CD4-positive, alpha-beta memory T cell (primary cell): ENCODE measurements around the gene FUCA1. TPM values are rescaled to one million over a fixed set of nuclear protein-coding genes. Genes with fewer than 3 reads are reported as not detected.
"Not testable (repeated sequence)": the region's sequence is repeated elsewhere in the genome, so short reads cannot be mapped to it uniquely, and the experiment has no call there.

Source experiments
- CTCF ChIA-PET: fragments of 350-600 bp; sonication (Branson Sonifier 250); formaldehyde crosslinking; loops from one replicate; lab custom pipeline; 2021; ENCODE audit warnings: inconsistent platforms; ENCODE audit not compliant: partially characterized antibody; lab: Charles Lee
- POLR2A ChIA-PET: fragments of 350-600 bp; sonication (Branson Sonifier 250); formaldehyde crosslinking; loops from one replicate; lab custom pipeline; 2021; ENCODE audit not compliant: partially characterized antibody; lab: Charles Lee
- DNase-seq, 5 donors: peaks; one replicate each; pipeline versions ENCODE4 v3.0.0 to v3.0.0-alpha.2; 2020 to 2022; ENCODE audit warnings: mixed read lengths in 1 of 5
- H3K27ac ChIP-seq: one replicate; pipeline ENCODE4 v1.7.0; 2013; ENCODE audit warnings: low read depth, low read length
- H3K27me3 ChIP-seq: 2 replicates; pipeline ENCODE4 v1.7.0; 2013; ENCODE audit warnings: mild to moderate bottlenecking, low read length, moderate library complexity; ENCODE audit not compliant: insufficient read depth
- H3K36me3 ChIP-seq: 2 replicates; pipeline ENCODE4 v1.7.0; 2013; ENCODE audit warnings: mild to moderate bottlenecking, low read length, moderate library complexity; ENCODE audit not compliant: insufficient read depth
- H3K4me1 ChIP-seq: 2 replicates; pipeline ENCODE4 v1.7.0; 2013; ENCODE audit warnings: mild to moderate bottlenecking, low read length, moderate library complexity; ENCODE audit not compliant: insufficient read depth
- H3K4me3 ChIP-seq, 2 donors: one replicate each; pipeline ENCODE4 v1.7.0; 2013; ENCODE audit warnings: low read length in 2 of 2, mild to moderate bottlenecking in 1 of 2
- H3K9me3 ChIP-seq, 2 donors: one replicate each; pipeline ENCODE4 v1.7.0; 2013; ENCODE audit warnings: low read length in 2 of 2, control low read depth in 1 of 2; ENCODE audit not compliant: control insufficient read depth in 1 of 2
- H3K27ac Mint-ChIP-seq, 7 donors: one replicate each; pipeline ENCODE4 v1.8.0; 2020 to 2021; ENCODE audit warnings: mixed read lengths in 7 of 7, mild to moderate bottlenecking in 6 of 7, inconsistent platforms in 3 of 7, moderate library complexity in 3 of 7
- H3K27me3 Mint-ChIP-seq, 2 donors: one replicate each; pipeline ENCODE4 v1.8.0; 2020 to 2021; ENCODE audit warnings: mixed read lengths in 2 of 2
- H3K36me3 Mint-ChIP-seq, 2 donors: one replicate each; pipeline ENCODE4 v1.8.0; 2020 to 2021; ENCODE audit warnings: mixed read lengths in 2 of 2, inconsistent platforms in 1 of 2, mild to moderate bottlenecking in 1 of 2
- H3K4me1 Mint-ChIP-seq, 4 donors: one replicate each; pipeline ENCODE4 v1.8.0; 2020 to 2021; ENCODE audit warnings: mixed read lengths in 4 of 4, mild to moderate bottlenecking in 1 of 4
- H3K4me3 Mint-ChIP-seq, 8 donors: one replicate each; pipeline ENCODE4 v1.8.0; 2020 to 2021; ENCODE audit warnings: mixed read lengths in 8 of 8, mild to moderate bottlenecking in 7 of 8, moderate library complexity in 6 of 8, inconsistent platforms in 3 of 8
- H3K9me3 Mint-ChIP-seq, 8 donors: one replicate each; pipeline ENCODE4 v1.8.0; 2020 to 2021; ENCODE audit warnings: mixed read lengths in 8 of 8, mild to moderate bottlenecking in 5 of 8, inconsistent platforms in 3 of 8, moderate library complexity in 1 of 8
- intact Hi-C: fragments of 100-400 bp; cut with micrococcal nuclease; formaldehyde crosslinking; loops from one replicate; pipeline ENCODE4 v1.15.1; 2023
- polyA plus RNA-seq, 2 donors: library from polyadenylated mRNA; unstranded; fragments of 300-500 nt; fragmentation: Illumina TruSeq; gene quantifications; one replicate each; pipeline ENCODE4 v1.2.3, GENCODE V29; 2021
- total RNA-seq, 2 experiments: library from RNA; stranded (reverse); gene quantifications; one replicate each; pipeline ENCODE4 v1.2.3, GENCODE V29; 2021

Gene FUCA1
- total and polyA plus RNA-seq, 4 experiments from 2014 or later, result 15.8 to 35.0 (median 25.0) TPM

GRCh38 chr1:23847482-23848095, 20.5 kb downstream of the FUCA1 start:
- H3K9me3 ChIP-seq, H3K4me1 Mint-ChIP-seq, H3K27me3 Mint-ChIP-seq, H3K4me3 Mint-ChIP-seq, CTCF ChIA-PET, POLR2A ChIA-PET, H3K4me3 ChIP-seq, H3K27me3 ChIP-seq, DNase-seq, H3K36me3 ChIP-seq, intact Hi-C loops, H3K27ac Mint-ChIP-seq, H3K27ac ChIP-seq, H3K4me1 ChIP-seq: not testable (repeated sequence)
- H3K36me3 Mint-ChIP-seq, result peaks cover 43 to 45% of the 10 kb centered on the region in 2 donors
- H3K9me3 Mint-ChIP-seq, result peaks cover 0 to 13% (median 0%) of the 10 kb centered on the region in 8 donors

- H3K27ac Mint-ChIP-seq, result peak overlapping the region in 1 of 7 donors; percentile 3
- ChIA-PET CTCF (no interaction called here), POLR2A (no interaction called here)
- H3K9me3 Mint-ChIP-seq, result peaks cover 0 to 13% (median 0%) of the 10 kb centered on the region in 8 donors
- peaks cover 39 to 40% of the 10 kb centered on the region in 2 donors for H3K36me3 Mint-ChIP-seq
- Histone ChIP-seq H3K27me3 (no peaks in the 10 kb centered on the region), H3K9me3 (no peaks in the 10 kb centered on the region), H3K4me3 (no peak overlapping the region), H3K4me1 (no peaks in the 10 kb centered on the region), H3K27ac (no peak overlapping the region), H3K36me3 (peaks cover 8% of the 10 kb centered on the region)
- DNase-seq, result no peak
- no peaks in the 10 kb centered on the region for H3K4me1 Mint-ChIP-seq
- no peaks in the 10 kb centered on the region for H3K27me3 Mint-ChIP-seq
- intact Hi-C loops, result no loop called here
- H3K4me3 Mint-ChIP-seq, result no peak overlapping the region
Observed at GRCh38 chr1:23845163-23845562, 22.9 kb downstream of the FUCA1 start.

GRCh38 chr1:23843644-23844043, 24.4 kb downstream of the FUCA1 start:
- no peak for DNase-seq
- no peak overlapping the region for H3K27ac Mint-ChIP-seq
- ChIA-PET POLR2A (no interaction called here), CTCF (interaction anchor here (1.6 kb wide), 1 partner anchor 33 kb away, joined by 4 read pairs; no protein-coding TSS in a partner anchor)
- Histone ChIP-seq H3K36me3 (peaks cover 8% of the 10 kb centered on the region), H3K4me3 (no peak overlapping the region), H3K4me1 (no peaks in the 10 kb centered on the region), H3K27me3 (no peaks in the 10 kb centered on the region), H3K27ac (no peak overlapping the region), H3K9me3 (no peaks in the 10 kb centered on the region)
- peaks cover 33% of the 10 kb centered on the region in 2 donors for H3K36me3 Mint-ChIP-seq
- peaks cover 0 to 13% (median 0%) of the 10 kb centered on the region in 8 donors for H3K9me3 Mint-ChIP-seq
- H3K27me3 Mint-ChIP-seq, result peaks cover 0 to under 1% of the 10 kb centered on the region in 2 donors
- H3K4me3 Mint-ChIP-seq, result no peak overlapping the region
- peaks cover 0 to 1% (median under 1%) of the 10 kb centered on the region in 4 donors for H3K4me1 Mint-ChIP-seq
- intact Hi-C loops, result no loop called here

GRCh38 chr1:23838401-23838866, 29.7 kb downstream of the FUCA1 start:
- peak overlapping the region in 4 of 7 donors; percentile 26 to 65 (median 47) for H3K27ac Mint-ChIP-seq
- H3K4me1 Mint-ChIP-seq, result peaks cover 5 to 14% (median 11%) of the 10 kb centered on the region in 4 donors
- no peaks in the 10 kb centered on the region for H3K9me3 Mint-ChIP-seq
- H3K4me3 ChIP-seq, result peak overlapping the region in 1 of 2 donors; percentile 49
- intact Hi-C loops, result loop anchor here (1.0 kb wide), 2 partner anchors 30 to 38 kb away; partner anchors contain the start of genes FUCA1 and GALE
- no peaks in the 10 kb centered on the region for H3K27me3 ChIP-seq
- no peaks in the 10 kb centered on the region for H3K9me3 ChIP-seq
- H3K4me1 ChIP-seq, result peaks cover 8% of the 10 kb centered on the region
- no peaks in the 10 kb centered on the region for H3K36me3 Mint-ChIP-seq
- H3K27ac ChIP-seq, result no peak overlapping the region
- H3K27me3 Mint-ChIP-seq, result peaks cover 5 to 12% of the 10 kb centered on the region in 2 donors
- H3K36me3 ChIP-seq, result no peaks in the 10 kb centered on the region
- POLR2A ChIA-PET, result interaction anchor here (0.7 to 1.7 kb wide), 5 partner anchors 9 to 95 kb away, joined by 3 to 8 read pairs (median 3); partner anchors contain the start of genes ELOA and HMGCL
- peak; percentile 67 to 82 (median 73) for DNase-seq
- peak overlapping the region; percentile 58 to 88 (median 80) for H3K4me3 Mint-ChIP-seq
- CTCF ChIA-PET, result interaction anchor here (2.0 kb wide), 1 partner anchor 28 kb away, joined by 6 read pairs; no protein-coding TSS in a partner anchor

- DNase-seq, result peak in 1 of 5 donors; percentile 2
- Mint-ChIP-seq H3K4me1 (peaks cover 5 to 14% (median 11%) of the 10 kb centered on the region in 4 donors), H3K27ac (peak overlapping the region in 4 of 7 donors; percentile 26 to 72 (median 48)), H3K9me3 (no peaks in the 10 kb centered on the region), H3K4me3 (peak overlapping the region; percentile 10 to 88 (median 80)), H3K27me3 (peaks cover 5 to 12% of the 10 kb centered on the region in 2 donors), H3K36me3 (no peaks in the 10 kb centered on the region)
- Histone ChIP-seq H3K36me3 (no peaks in the 10 kb centered on the region), H3K27ac (no peak overlapping the region), H3K9me3 (no peaks in the 10 kb centered on the region), H3K27me3 (no peaks in the 10 kb centered on the region), H3K4me1 (peaks cover 8% of the 10 kb centered on the region), H3K4me3 (peak overlapping the region in 1 of 2 donors; percentile 49)
- ChIA-PET CTCF (interaction anchor here (2.0 kb wide), 1 partner anchor 28 kb away, joined by 6 read pairs; no protein-coding TSS in a partner anchor), POLR2A (interaction anchor here (1.0 to 1.7 kb wide), 3 partner anchors 9 to 36 kb away, joined by 3 to 8 read pairs (median 3); partner anchors contain the start of gene HMGCL)
- intact Hi-C loops, result loop anchor here (1.0 kb wide), 2 partner anchors 30 to 38 kb away; partner anchors contain the start of genes FUCA1 and GALE
Observed at GRCh38 chr1:23837908-23838307, 30.2 kb downstream of the FUCA1 start.

GRCh38 chr1:23836037-23836436, 32.1 kb downstream of the FUCA1 start:
- H3K27ac ChIP-seq, result no peak overlapping the region
- H3K4me1 ChIP-seq, result peaks cover 8% of the 10 kb centered on the region
- H3K9me3 Mint-ChIP-seq, result no peaks in the 10 kb centered on the region
- H3K27me3 Mint-ChIP-seq, result peaks cover 5 to 12% of the 10 kb centered on the region in 2 donors
- H3K27ac Mint-ChIP-seq, result no peak overlapping the region
- no peak for DNase-seq
- H3K27me3 ChIP-seq, result no peaks in the 10 kb centered on the region
- H3K4me1 Mint-ChIP-seq, result peaks cover 5 to 14% (median 11%) of the 10 kb centered on the region in 4 donors
- H3K36me3 ChIP-seq, result no peaks in the 10 kb centered on the region
- intact Hi-C loops, result no loop called here
- no peak overlapping the region for H3K4me3 ChIP-seq
- H3K9me3 ChIP-seq, result no peaks in the 10 kb centered on the region
- H3K36me3 Mint-ChIP-seq, result no peaks in the 10 kb centered on the region
- H3K4me3 Mint-ChIP-seq, result no peak overlapping the region
- ChIA-PET CTCF (no interaction called here), POLR2A (no interaction called here)

- H3K4me1 ChIP-seq, H3K27ac ChIP-seq, H3K9me3 ChIP-seq, H3K4me3 Mint-ChIP-seq, H3K4me3 ChIP-seq, intact Hi-C loops, H3K9me3 Mint-ChIP-seq, DNase-seq, H3K27me3 ChIP-seq, POLR2A ChIA-PET, H3K36me3 Mint-ChIP-seq, H3K36me3 ChIP-seq, H3K27ac Mint-ChIP-seq: not testable (repeated sequence)
- Mint-ChIP-seq H3K27me3 (peaks cover 5 to 12% of the 10 kb centered on the region in 2 donors), H3K4me1 (peaks cover 5 to 14% (median 11%) of the 10 kb centered on the region in 4 donors)
- CTCF ChIA-PET, result interaction anchor here (0.7 to 1.1 kb wide), 2 partner anchors 11 to 24 kb away, joined by 3 to 4 read pairs; no protein-coding TSS in a partner anchor
Observed at GRCh38 chr1:23834156-23834555, 33.9 kb downstream of the FUCA1 start.
